HL-60 (cell line): ENCODE results near the gene RIN1.
A peak's percentile ranks its signal among the peaks of the same experiment; 100 is the strongest.
"Not testable (repeated sequence)": the region's sequence is repeated elsewhere in the genome, so short reads cannot be mapped to it uniquely, and the experiment has no call there.

Experiments used
- DNase-seq, 2 experiments: peaks; one replicate each; pipeline ENCODE4 v3.0.0-alpha.2; 2010 to 2020; ENCODE audit warnings: low read depth in 1 of 2, low spot score in 1 of 2
- H3K27ac ChIP-seq: fragments of 250-450 bp; sonication (Bioruptor Pico); replicated peaks from 2 replicates; pipeline ENCODE4 v1.5.1; 2020; ENCODE audit warnings: mild to moderate bottlenecking, moderate library complexity
- H3K27me3 ChIP-seq: fragments of 250-450 bp; sonication (Bioruptor Pico); 2 replicates; pipeline ENCODE4 v1.5.1; 2021; ENCODE audit warnings: mild to moderate bottlenecking, moderate library complexity; ENCODE audit not compliant: insufficient read depth, poor library complexity, severe bottlenecking
- H3K4me3 ChIP-seq: replicated peaks from 2 replicates; pipeline ENCODE4 v1.5.1; 2011; ENCODE audit warnings: mild to moderate bottlenecking, control low read depth, low read length; ENCODE audit not compliant: insufficient read depth
- GABPA ChIP-seq: IDR thresholded peaks from 2 replicates; pipeline ENCODE4 v1.6.1; 2012; ENCODE audit warnings: low read depth
- POLR2AphosphoS5 ChIP-seq: IDR thresholded peaks from 2 replicates; pipeline ENCODE4 v1.6.1; 2012; ENCODE audit warnings: low read depth
- REST ChIP-seq: IDR thresholded peaks from 2 replicates; pipeline ENCODE4 v1.6.1; 2012; ENCODE audit warnings: low read depth; ENCODE audit not compliant: insufficient replicate concordance
- SPI1 ChIP-seq: IDR thresholded peaks from 2 replicates; pipeline ENCODE4 v1.6.1; 2012; ENCODE audit warnings: low read depth, mild to moderate bottlenecking, borderline replicate concordance
- TF ChIP-seq, protein P1 (sequence below): IDR thresholded peaks from one replicate; pipeline ENCODE4 v1.5.1; 2011; ENCODE audit warnings: low read length, control low read depth, inconsistent platforms; ENCODE audit not compliant: insufficient read depth

RIN1 gene

GRCh38 chr11:66321606-66322005 is 14.6 kb downstream of the RIN1 start:
- no peak overlapping the region for H3K27ac ChIP-seq
- TF ChIP-seq, protein P1, sequence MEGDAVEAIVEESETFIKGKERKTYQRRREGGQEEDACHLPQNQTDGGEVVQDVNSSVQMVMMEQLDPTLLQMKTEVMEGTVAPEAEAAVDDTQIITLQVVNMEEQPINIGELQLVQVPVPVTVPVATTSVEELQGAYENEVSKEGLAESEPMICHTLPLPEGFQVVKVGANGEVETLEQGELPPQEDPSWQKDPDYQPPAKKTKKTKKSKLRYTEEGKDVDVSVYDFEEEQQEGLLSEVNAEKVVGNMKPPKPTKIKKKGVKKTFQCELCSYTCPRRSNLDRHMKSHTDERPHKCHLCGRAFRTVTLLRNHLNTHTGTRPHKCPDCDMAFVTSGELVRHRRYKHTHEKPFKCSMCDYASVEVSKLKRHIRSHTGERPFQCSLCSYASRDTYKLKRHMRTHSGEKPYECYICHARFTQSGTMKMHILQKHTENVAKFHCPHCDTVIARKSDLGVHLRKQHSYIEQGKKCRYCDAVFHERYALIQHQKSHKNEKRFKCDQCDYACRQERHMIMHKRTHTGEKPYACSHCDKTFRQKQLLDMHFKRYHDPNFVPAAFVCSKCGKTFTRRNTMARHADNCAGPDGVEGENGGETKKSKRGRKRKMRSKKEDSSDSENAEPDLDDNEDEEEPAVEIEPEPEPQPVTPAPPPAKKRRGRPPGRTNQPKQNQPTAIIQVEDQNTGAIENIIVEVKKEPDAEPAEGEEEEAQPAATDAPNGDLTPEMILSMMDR: no peak
- TF ChIP-seq REST (no peak), SPI1 (no peak), POLR2AphosphoS5 (no peak), GABPA (no peak)
- DNase-seq: no peak

GRCh38 chr11:66320748-66321147 is 15.5 kb downstream of the RIN1 start:
- H3K27me3 ChIP-seq, DNase-seq, H3K4me3 ChIP-seq, H3K27ac ChIP-seq: not testable (repeated sequence)

More at GRCh38 chr11:66321606-66322005, 14.6 kb downstream of the RIN1 start:
- no peaks in the 10 kb centered on the region for H3K27me3 ChIP-seq
- no peak overlapping the region for H3K4me3 ChIP-seq

GRCh38 chr11:66320289-66320688 is 15.9 kb downstream of the RIN1 start:
- not testable (repeated sequence) for H3K27ac ChIP-seq, H3K27me3 ChIP-seq, H3K4me3 ChIP-seq, DNase-seq

DNA sequence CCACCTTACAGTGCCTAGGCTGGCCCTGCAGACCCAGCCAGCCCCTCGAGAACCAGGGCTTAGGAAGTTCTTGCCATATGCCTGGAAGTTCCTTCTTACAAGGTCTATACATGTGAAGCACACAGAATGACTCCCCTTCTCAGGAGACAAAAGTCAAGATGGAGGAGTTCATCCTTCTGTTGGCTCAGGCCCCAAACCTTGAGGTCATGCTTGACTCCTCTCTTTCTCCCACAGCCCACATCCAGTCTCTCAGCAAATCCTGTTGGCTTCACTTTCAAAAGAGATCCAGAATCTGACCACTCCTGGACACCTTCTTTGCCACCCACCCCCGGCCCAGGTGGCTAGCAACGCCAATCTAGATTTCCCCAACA is 17.6 kb downstream of the RIN1 start:
- H3K27ac ChIP-seq: peak overlapping the region; percentile 68
- H3K27me3 ChIP-seq: no peaks in the 10 kb centered on the region
- no peak for DNase-seq
- TF ChIP-seq SPI1 (no peak), GABPA (no peak), POLR2AphosphoS5 (no peak), REST (no peak)
- TF ChIP-seq, protein P1: no peak
- H3K4me3 ChIP-seq: no peak overlapping the region

- peak; percentile 98 for DNase-seq
- Histone ChIP-seq H3K4me3 (no peak overlapping the region), H3K27ac (peak overlapping the region; percentile 68), H3K27me3 (no peaks in the 10 kb centered on the region)
- TF ChIP-seq, protein P1: no peak
- TF ChIP-seq SPI1: peak; percentile 52; the same call in 1 of the 2 replicates
- TF ChIP-seq GABPA: peak; percentile 47; the same call in 1 of the 2 replicates
- peak; percentile 81 for TF ChIP-seq POLR2AphosphoS5
- TF ChIP-seq REST: no peak
Measured at GRCh38 chr11:66317723-66318599, 18.3 kb downstream of the RIN1 start.
